ENCODE data around the gene NPC1L1.

NPC1L1 gene

GRCh38 chr7:44548893-44549292, 7.8 kb upstream of the NPC1L1 start:
- Mint-ChIP-seq H3K4me1 (no peaks in the 10 kb centered on the region), H3K4me3 (no peak overlapping the region), H3K36me3 (no peaks in the 10 kb centered on the region), H3K27me3 (peaks cover 45% of the 10 kb centered on the region), H3K9me3 (no peaks in the 10 kb centered on the region), H3K27ac (no peak overlapping the region)
- ATAC-seq = no peak

GRCh38 chr7:44547536-44548231, 6.6 kb upstream of the NPC1L1 start:
- Mint-ChIP-seq H3K27me3 (peaks cover 56% of the 10 kb centered on the region), H3K36me3 (no peaks in the 10 kb centered on the region), H3K9me3 (no peaks in the 10 kb centered on the region), H3K27ac (no peak overlapping the region), H3K4me1 (no peaks in the 10 kb centered on the region), H3K4me3 (no peak overlapping the region)
- no peak for ATAC-seq

- Mint-ChIP-seq H3K36me3 (no peaks in the 10 kb centered on the region), H3K4me1 (no peaks in the 10 kb centered on the region), H3K9me3 (no peaks in the 10 kb centered on the region), H3K27me3 (peaks cover 38% of the 10 kb centered on the region), H3K27ac (no peak overlapping the region), H3K4me3 (no peak overlapping the region)
- ATAC-seq = no peak
Observed at GRCh38 chr7:44541876-44542610, 913 bp upstream of the NPC1L1 start.

GRCh38 chr7:44540592-44541027, 520 bp downstream of the NPC1L1 start:
- Mint-ChIP-seq H3K4me3 (no peak overlapping the region), H3K36me3 (no peaks in the 10 kb centered on the region), H3K9me3 (no peaks in the 10 kb centered on the region), H3K27me3 (peaks cover 31% of the 10 kb centered on the region), H3K27ac (no peak overlapping the region), H3K4me1 (no peaks in the 10 kb centered on the region)
- ATAC-seq = no peak

GRCh38 chr7:44539669-44540506, 1.2 kb downstream of the NPC1L1 start:
- no peak overlapping the region for H3K4me3 Mint-ChIP-seq
- H3K36me3 Mint-ChIP-seq = no peaks in the 10 kb centered on the region
- H3K27ac Mint-ChIP-seq = no peak overlapping the region
- H3K9me3 Mint-ChIP-seq = no peaks in the 10 kb centered on the region
- no peaks in the 10 kb centered on the region for H3K4me1 Mint-ChIP-seq
- ATAC-seq = no peak
- H3K27me3 Mint-ChIP-seq = peaks cover 30% of the 10 kb centered on the region

GRCh38 chr7:44538798-44539668, 2.1 kb downstream of the NPC1L1 start:
- Mint-ChIP-seq H3K27ac (no peak overlapping the region), H3K9me3 (no peaks in the 10 kb centered on the region), H3K27me3 (peaks cover 21% of the 10 kb centered on the region), H3K36me3 (no peaks in the 10 kb centered on the region), H3K4me3 (no peak overlapping the region), H3K4me1 (no peaks in the 10 kb centered on the region)
- no peak for ATAC-seq

- Mint-ChIP-seq H3K4me3 (no peak overlapping the region), H3K4me1 (no peaks in the 10 kb centered on the region), H3K27me3 (peaks cover 14% of the 10 kb centered on the region), H3K36me3 (no peaks in the 10 kb centered on the region), H3K9me3 (no peaks in the 10 kb centered on the region), H3K27ac (no peak overlapping the region)
- ATAC-seq = no peak
Observed at GRCh38 chr7:44538093-44538797, 2.9 kb downstream of the NPC1L1 start.

- no peak for ATAC-seq
- Mint-ChIP-seq H3K36me3 (no peaks in the 10 kb centered on the region), H3K9me3 (no peaks in the 10 kb centered on the region), H3K27ac (no peak overlapping the region), H3K4me1 (no peaks in the 10 kb centered on the region), H3K27me3 (peaks cover 6% of the 10 kb centered on the region), H3K4me3 (no peak overlapping the region)
Observed at GRCh38 chr7:44537442-44537841, 3.7 kb downstream of the NPC1L1 start.

- Mint-ChIP-seq H3K27ac (no peak overlapping the region), H3K27me3 (no peaks in the 10 kb centered on the region), H3K4me3 (no peak overlapping the region), H3K9me3 (no peaks in the 10 kb centered on the region), H3K36me3 (no peaks in the 10 kb centered on the region), H3K4me1 (peaks cover 4% of the 10 kb centered on the region)
- no peak for ATAC-seq
Observed at GRCh38 chr7:44536090-44536489, 5.0 kb downstream of the NPC1L1 start.

GRCh38 chr7:44535348-44536064, 5.6 kb downstream of the NPC1L1 start:
- no peak for ATAC-seq
- peaks cover 9% of the 10 kb centered on the region for H3K4me1 Mint-ChIP-seq
- no peak overlapping the region for H3K27ac Mint-ChIP-seq
- no peaks in the 10 kb centered on the region for H3K36me3 Mint-ChIP-seq
- no peak overlapping the region for H3K4me3 Mint-ChIP-seq
- H3K27me3 Mint-ChIP-seq = no peaks in the 10 kb centered on the region
- no peaks in the 10 kb centered on the region for H3K9me3 Mint-ChIP-seq

GRCh38 chr7:44534501-44534900, 6.6 kb downstream of the NPC1L1 start:
- Mint-ChIP-seq H3K4me3 (no peak overlapping the region), H3K4me1 (peaks cover 10% of the 10 kb centered on the region), H3K36me3 (no peaks in the 10 kb centered on the region), H3K9me3 (no peaks in the 10 kb centered on the region), H3K27me3 (no peaks in the 10 kb centered on the region), H3K27ac (no peak overlapping the region)
- ATAC-seq = peak; percentile 57

GRCh38 chr7:44534087-44534486, 7.0 kb downstream of the NPC1L1 start:
- no peak overlapping the region for H3K4me3 Mint-ChIP-seq
- no peak for ATAC-seq
- H3K9me3 Mint-ChIP-seq = peaks cover under 1% of the 10 kb centered on the region
- peaks cover 10% of the 10 kb centered on the region for H3K4me1 Mint-ChIP-seq
- no peak overlapping the region for H3K27ac Mint-ChIP-seq
- no peaks in the 10 kb centered on the region for H3K36me3 Mint-ChIP-seq
- H3K27me3 Mint-ChIP-seq = no peaks in the 10 kb centered on the region

GRCh38 chr7:44533301-44534055, 7.7 kb downstream of the NPC1L1 start:
- Mint-ChIP-seq H3K27me3 (no peaks in the 10 kb centered on the region), H3K9me3 (peaks cover 2% of the 10 kb centered on the region), H3K36me3 (no peaks in the 10 kb centered on the region), H3K27ac (no peak overlapping the region), H3K4me1 (peaks cover 10% of the 10 kb centered on the region), H3K4me3 (no peak overlapping the region)
- no peak for ATAC-seq

Data from stimulated activated memory B cell treated with anti-CD40 and anti-IgM and Interleukin-4, amounts not matched to agents 10 μg/mL and 1 μg/mL and 100 μg/mL, for 72 hours (primary cell).